NCI-H748 (cell line): Measurements from ENCODE around the gene CYP4F3.
A peak's percentile ranks its signal among the peaks of the same experiment; 100 is the strongest.
"Not testable (repeated sequence)": the region's sequence is repeated elsewhere in the genome, so short reads cannot be mapped to it uniquely, and the experiment has no call there.

ENCODE experiments used
- DNase-seq: peaks from one replicate; lab custom pipeline; 2025; ENCODE audit not compliant: unreplicated experiment; lab: John Stamatoyannopoulos, UW

Gene CYP4F3

DNA sequence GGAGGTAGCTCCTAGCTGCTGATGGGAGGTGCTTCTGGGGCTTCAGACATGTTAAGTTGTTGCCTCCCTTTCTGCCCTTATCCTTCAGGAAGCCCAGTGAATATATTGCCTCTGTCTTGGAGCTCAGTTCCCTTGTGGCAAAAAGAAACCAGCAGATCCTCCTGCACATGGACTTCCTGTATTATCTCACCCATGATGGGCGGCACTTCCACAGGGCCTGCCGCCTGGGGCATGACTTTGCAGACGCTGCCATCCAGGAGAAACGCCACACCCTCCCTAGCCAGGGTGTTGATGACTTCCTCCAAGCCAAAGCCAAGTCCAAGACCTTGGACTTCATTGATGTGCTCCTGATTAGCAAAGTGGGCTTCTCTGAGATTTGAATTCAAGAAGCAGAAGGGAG, 26.2 kb downstream of the CYP4F3 start:
- no peak for DNase-seq

DNA sequence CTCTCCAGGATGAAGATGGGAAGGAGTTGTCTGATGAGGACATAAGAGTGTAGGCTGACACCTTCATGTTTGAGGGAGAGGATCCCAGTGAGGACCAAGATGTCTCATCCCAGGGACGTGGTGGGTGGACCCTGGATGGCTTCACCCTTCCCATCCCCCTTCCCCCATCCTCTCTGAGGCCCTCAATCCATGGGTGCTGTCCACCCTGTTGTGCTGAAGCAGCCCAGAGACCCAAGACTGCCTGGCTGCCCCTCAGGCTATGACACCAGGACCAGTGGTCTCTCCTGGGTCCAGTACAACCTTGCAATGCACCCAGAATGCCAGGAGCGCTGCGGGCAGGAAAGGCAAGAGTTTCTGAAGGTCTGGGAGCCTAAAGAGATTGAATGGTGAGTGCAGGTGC, 28.7 kb downstream of the CYP4F3 start:
- DNase-seq: no peak

GRCh38 chr19:15669891-15670290, 29.2 kb downstream of the CYP4F3 start:
- no peak for DNase-seq

DNA sequence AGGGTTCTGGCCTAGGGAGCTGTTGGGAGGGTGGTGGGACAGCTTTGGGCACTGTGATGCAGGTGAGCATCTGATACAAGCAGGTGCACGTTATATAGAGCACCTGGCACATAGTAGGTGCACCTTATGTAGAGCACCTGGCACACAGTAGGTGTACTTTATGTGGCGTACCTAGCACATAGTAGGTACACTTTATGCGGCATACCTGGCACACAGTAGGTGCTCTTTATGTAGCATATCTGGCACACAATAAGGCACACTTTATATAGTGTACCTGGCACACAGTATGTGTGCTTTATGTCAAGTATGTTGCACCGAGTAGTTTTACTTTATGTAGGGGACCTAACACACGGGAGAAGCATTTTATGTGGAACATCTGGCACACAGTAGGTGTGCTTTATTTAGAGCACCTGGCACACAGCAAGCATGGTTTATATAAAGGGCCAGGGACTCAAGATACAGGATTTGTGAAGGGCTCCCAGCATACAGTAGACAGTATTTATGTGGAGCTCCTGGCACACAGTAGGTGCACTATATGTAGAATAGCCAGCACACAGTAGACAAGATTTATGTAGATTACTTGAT, 30.6 kb downstream of the CYP4F3 start:
- no peak for DNase-seq

- DNase-seq: no peak
Measured at GRCh38 chr19:15671891-15672579, 31.3 kb downstream of the CYP4F3 start.

GRCh38 chr19:15672580-15673175, 32.0 kb downstream of the CYP4F3 start, which contains the start of gene CYP4F12:
Gene CYP4F12 (plus strand): TSS chr19:15673087. CDS start chr19:15673530, 443 bp downstream.
- DNase-seq: no peak

DNA sequence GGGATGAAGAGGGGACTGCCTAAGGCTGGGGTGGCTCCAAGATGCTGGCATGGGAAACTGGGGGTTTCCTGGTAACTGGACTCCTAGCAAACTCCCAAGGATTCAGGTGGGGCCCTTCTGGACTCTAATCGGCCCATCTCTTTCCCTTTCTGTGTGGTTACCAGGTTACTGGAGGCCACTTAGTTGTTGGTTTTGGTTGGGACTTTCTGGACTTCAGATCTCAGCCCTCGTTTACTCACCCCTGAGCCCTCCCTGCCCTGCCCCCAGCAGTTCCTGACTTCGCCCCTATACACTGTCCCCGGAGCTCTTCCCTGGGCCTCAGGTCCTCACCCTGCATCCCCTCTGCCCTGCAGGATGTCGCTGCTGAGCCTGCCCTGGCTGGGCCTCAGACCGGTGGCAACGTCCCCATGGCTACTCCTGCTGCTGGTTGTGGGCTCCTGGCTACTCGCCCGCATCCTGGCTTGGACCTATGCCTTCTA, 32.5 kb downstream of the CYP4F3 start:
- no peak for DNase-seq

GRCh38 chr19:15675560-15675959, 34.9 kb downstream of the CYP4F3 start:
- no peak for DNase-seq

DNA sequence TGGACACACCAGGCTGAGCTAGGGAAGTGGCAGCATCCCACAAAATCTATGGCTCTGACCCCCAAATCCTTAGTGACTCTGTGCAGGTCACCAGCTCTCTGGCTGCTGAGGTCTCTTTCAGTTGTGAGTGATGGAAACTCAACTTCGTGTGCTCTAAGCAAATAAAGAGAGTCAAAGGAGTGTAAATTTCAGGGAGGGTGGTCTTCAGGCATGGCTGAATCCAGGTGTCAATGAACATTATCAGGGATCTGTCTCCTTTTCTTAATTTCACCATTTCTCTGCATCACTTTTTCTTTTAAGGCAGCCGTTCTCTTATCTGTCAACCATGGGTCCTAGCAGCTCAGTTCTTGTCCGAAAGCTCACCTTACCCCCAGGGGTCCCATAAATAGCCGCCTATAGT, 38.4 kb downstream of the CYP4F3 start:
- DNase-seq: no peak

DNA sequence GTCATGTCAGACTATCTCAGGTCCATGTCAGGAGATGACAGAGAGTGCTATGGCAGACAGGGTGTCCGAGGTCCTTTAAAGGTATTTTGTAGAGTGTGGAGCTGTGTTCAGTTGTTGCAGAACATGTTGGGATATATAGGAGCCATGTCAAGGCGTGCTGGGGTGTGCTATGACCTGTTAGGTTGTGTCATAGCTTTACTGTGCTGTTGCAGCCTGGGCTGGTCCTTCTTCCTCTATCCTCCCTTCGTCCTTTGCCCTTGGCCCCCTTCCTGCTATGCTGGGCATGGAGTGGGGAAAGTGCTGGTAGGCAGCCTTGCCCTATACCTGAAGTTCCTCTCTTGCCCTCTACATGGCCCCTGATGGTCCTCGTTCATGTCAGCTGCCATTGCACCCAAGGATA, 39.2 kb downstream of the CYP4F3 start:
- DNase-seq: not testable (repeated sequence)

DNA sequence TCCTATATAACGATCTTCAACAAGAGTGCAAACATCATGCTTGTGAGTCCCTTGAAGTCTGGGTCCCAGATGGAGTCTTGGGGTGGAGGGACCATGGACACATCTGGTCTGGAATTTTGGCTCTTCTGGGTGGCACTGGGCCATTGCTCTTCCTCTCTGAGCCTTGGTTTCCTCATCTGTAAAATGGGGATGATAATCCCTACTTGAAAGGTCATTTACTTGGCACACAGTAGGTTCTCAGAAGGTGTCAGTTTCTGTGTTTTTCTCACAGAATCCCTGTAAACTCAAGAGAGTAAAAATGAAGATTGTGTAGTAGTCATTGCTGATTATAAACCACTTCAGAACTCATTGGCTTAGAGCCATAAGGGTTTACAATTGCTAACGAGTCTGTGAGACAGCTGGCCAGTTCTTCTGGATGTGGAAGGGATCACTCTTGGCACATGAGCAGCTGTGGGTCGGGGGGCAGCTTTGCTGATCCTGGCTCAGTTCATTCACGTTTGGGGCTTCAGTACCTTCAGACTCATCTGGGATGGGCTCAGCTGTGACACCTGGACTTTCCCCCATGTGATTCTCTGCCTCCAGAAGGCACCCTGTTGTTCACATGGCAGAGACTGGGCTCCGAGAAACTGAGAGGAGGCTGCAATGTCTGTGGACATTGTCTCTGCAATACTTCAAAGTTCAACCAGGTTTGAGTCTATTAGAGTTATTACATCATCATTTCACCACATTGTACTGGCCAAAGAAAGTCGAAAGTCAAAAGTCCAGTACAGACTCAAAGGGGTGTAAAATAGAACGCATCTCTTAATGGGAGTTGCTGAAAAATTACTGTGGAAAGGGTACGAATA, 40.0 kb downstream of the CYP4F3 start:
- no peak for DNase-seq

DNA sequence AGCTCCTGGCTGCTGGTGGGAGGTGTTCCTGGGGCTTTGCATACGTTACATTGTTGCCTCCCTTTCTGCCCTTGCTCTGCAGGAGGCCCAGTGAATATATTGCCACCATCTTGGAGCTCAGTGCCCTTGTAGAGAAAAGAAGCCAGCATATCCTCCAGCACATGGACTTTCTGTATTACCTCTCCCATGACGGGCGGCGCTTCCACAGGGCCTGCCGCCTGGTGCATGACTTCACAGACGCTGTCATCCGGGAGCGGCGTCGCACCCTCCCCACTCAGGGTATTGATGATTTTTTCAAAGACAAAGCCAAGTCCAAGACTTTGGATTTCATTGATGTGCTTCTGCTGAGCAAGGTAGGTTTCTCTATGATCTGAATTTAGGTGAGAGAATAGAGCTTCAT, 42.7 kb downstream of the CYP4F3 start:
- DNase-seq: no peak

GRCh38 chr19:15684828-15685227, 44.1 kb downstream of the CYP4F3 start:
- DNase-seq: no peak

- no peak for DNase-seq
Measured at GRCh38 chr19:15696654-15697194, 56.0 kb downstream of the CYP4F3 start.

DNA sequence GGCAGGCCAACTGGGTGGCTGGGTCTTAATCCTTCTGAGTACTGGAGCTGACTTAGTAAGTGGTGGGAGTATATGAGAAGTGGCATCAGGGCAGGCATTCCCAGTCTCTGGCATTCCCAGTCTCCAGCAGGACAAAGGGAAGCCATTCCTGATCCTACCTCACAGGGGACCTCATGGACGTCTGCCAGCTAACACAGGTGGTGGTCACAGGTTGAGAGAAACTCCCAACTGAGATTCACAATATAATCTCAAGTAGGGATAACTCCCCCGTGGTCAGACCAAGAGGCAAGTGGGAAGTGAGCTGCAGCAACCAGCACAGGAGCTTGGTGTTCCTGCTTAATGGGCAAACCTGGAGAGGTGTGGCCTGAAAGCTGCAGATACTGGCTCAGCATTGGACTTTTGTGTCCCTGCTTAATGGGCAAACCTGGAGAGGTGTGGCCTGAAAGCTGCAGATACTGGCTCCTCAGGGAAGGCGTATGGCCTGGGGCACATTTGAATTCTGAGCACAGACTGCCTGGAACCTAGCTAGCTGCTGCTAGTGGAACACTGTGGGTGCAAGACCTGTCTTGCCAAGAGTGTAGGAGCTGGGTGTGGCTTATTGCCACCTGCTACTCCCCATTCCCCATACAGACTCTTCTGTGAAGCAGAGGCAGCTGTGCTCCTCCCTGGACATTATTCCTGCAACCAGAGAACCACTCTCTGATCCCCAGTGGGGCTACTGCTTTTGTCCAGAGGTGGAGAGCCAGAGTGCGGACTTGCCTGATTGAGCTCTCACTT, 61.2 kb downstream of the CYP4F3 start:
- DNase-seq: no peak

- DNase-seq: peak; percentile 62
Measured at GRCh38 chr19:15702534-15702930, 61.8 kb downstream of the CYP4F3 start.
